ENCODE measurements around the gene TRIM67. TPM values are rescaled to one million over a fixed set of nuclear protein-coding genes. Genes with fewer than 3 reads are reported as not detected.
"Not testable (repeated sequence)": the region's sequence is repeated elsewhere in the genome, so short reads cannot be mapped to it uniquely, and the experiment has no call there.

Gene TRIM67
- total and polyA plus RNA-seq, 2 of the 4 experiments (the other 2 are of a cell fraction) = not detected

GRCh38 chr1:231127106-231127505 lies 34.8 kb upstream of the TRIM67 start:
- H3K9me3 ChIP-seq (ENCODE audit: control insufficient read depth, insufficient read depth, low read length); POLR2A ChIA-PET (ENCODE audit: unreplicated experiment); in situ Hi-C loops (cut with MboI; ENCODE audit: low sequenced_read_pairs); H2AK5ac ChIP-seq (ENCODE audit: low read depth, low read length); H4K5ac ChIP-seq (ENCODE audit: low read depth, low read length); H3K4ac ChIP-seq (ENCODE audit: low read depth, low read length); H3K23ac ChIP-seq (ENCODE audit: low read depth, low read length); H2AK9ac ChIP-seq (replicated peaks; ENCODE audit: low read depth, low read length, poor library complexity); H3K4me1 ChIP-seq (ENCODE audit: control insufficient read depth, insufficient read depth, low read length); intact Hi-C loops (cut with micrococcal nuclease); ATAC-seq (ENCODE audit: low read depth); H2BK120ac ChIP-seq (ENCODE audit: low read depth, low read length); H4K8ac ChIP-seq (ENCODE audit: low read depth in 2 of 2, low read length in 2 of 2); H3K9me1 ChIP-seq (ENCODE audit: insufficient read depth, low read length); H3K56ac ChIP-seq (ENCODE audit: extremely low read depth, insufficient read depth, low read length); H2AFZ ChIP-seq (replicated peaks; ENCODE audit: low read length, poor library complexity); H3K36me3 ChIP-seq (ENCODE audit: control insufficient read depth, insufficient read depth, low read length); H2BK5ac ChIP-seq (ENCODE audit: low read depth, low read length, poor library complexity, severe bottlenecking); H2BK20ac ChIP-seq (ENCODE audit: low read depth, low read length); dilution Hi-C loops (cut with HindIII; ENCODE audit: low sequenced_read_pairs, unreplicated experiment); H3K18ac ChIP-seq (ENCODE audit: low read depth, low read length); CTCF ChIA-PET; DNase-seq; BruUV-seq (replicated peaks); H3K79me1 ChIP-seq (ENCODE audit: low read depth in 1 of 2, low read length in 2 of 2); H3K4me2 ChIP-seq (ENCODE audit: low read depth, low read length); H3K9ac ChIP-seq (ENCODE audit: low read depth, low read length); H3K4me3 ChIP-seq (ENCODE audit: insufficient read depth, low read depth, low read length); H4K20me1 ChIP-seq (ENCODE audit: insufficient read depth, low read length); H2BK15ac ChIP-seq (ENCODE audit: low read depth, low read length); H3K27me3 ChIP-seq (ENCODE audit: control insufficient read depth, insufficient read depth, low read length); H3K27ac ChIP-seq (ENCODE audit: insufficient read depth, low read length); H3K14ac ChIP-seq (replicated peaks; ENCODE audit: low read depth, low read length); H4K91ac ChIP-seq (ENCODE audit: insufficient read depth, low read depth, low read length): not testable (repeated sequence)
- no CpG with 5 or more reads among the region's 6 CpGs for WGBS, 2 experiments (ENCODE audit: extremely low coverage in 2 of 2, insufficient read length in 1 of 2)

DNA sequence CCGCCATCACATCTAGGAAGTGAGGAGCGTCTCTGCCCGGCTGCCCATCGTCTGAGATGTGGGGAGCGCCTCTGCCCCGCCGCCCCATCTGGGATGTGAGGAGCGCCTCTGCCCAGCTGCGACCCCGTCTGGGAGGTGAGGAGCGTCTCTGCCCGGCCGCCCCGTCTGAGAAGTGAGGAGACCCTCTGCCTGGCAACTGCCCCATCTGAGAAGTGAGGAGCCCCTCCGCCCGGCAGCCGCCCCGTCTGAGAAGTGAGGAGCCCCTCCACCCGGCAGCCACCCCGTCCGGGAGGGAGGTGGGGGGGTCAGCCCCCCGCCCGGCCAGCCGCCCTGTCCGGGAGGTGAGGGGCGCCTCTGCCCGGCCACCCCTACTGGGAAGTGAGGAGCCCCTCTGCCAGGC lies 33.4 kb upstream of the TRIM67 start:
- H4K5ac ChIP-seq (ENCODE audit: low read depth, low read length); H2AFZ ChIP-seq (replicated peaks; ENCODE audit: low read length, poor library complexity); H2BK5ac ChIP-seq (ENCODE audit: low read depth, low read length, poor library complexity, severe bottlenecking); H3K4me2 ChIP-seq (ENCODE audit: low read depth, low read length); H2AK5ac ChIP-seq (ENCODE audit: low read depth, low read length); H4K91ac ChIP-seq (ENCODE audit: insufficient read depth, low read depth, low read length); H3K23ac ChIP-seq (ENCODE audit: low read depth, low read length); H3K9ac ChIP-seq (ENCODE audit: low read depth, low read length); H2BK15ac ChIP-seq (ENCODE audit: low read depth, low read length); ATAC-seq (ENCODE audit: low read depth); BruUV-seq (replicated peaks); H2BK120ac ChIP-seq (ENCODE audit: low read depth, low read length); in situ Hi-C loops (cut with MboI; ENCODE audit: low sequenced_read_pairs); H3K14ac ChIP-seq (replicated peaks; ENCODE audit: low read depth, low read length); POLR2A ChIA-PET (ENCODE audit: unreplicated experiment); H3K27me3 ChIP-seq (ENCODE audit: control insufficient read depth, insufficient read depth, low read length); H4K8ac ChIP-seq (ENCODE audit: low read depth in 2 of 2, low read length in 2 of 2); H4K20me1 ChIP-seq (ENCODE audit: insufficient read depth, low read length); H3K18ac ChIP-seq (ENCODE audit: low read depth, low read length); H2AK9ac ChIP-seq (replicated peaks; ENCODE audit: low read depth, low read length, poor library complexity); H3K27ac ChIP-seq (ENCODE audit: insufficient read depth, low read length); H3K79me1 ChIP-seq (ENCODE audit: low read depth in 1 of 2, low read length in 2 of 2); intact Hi-C loops (cut with micrococcal nuclease); H3K56ac ChIP-seq (ENCODE audit: extremely low read depth, insufficient read depth, low read length); H3K4ac ChIP-seq (ENCODE audit: low read depth, low read length); H3K36me3 ChIP-seq (ENCODE audit: control insufficient read depth, insufficient read depth, low read length); dilution Hi-C loops (cut with HindIII; ENCODE audit: low sequenced_read_pairs, unreplicated experiment); H3K9me1 ChIP-seq (ENCODE audit: insufficient read depth, low read length); H3K4me1 ChIP-seq (ENCODE audit: control insufficient read depth, insufficient read depth, low read length); H3K9me3 ChIP-seq (ENCODE audit: control insufficient read depth, insufficient read depth, low read length); DNase-seq; H2BK20ac ChIP-seq (ENCODE audit: low read depth, low read length); H3K4me3 ChIP-seq (ENCODE audit: insufficient read depth, low read depth, low read length): not testable (repeated sequence)
- no CpG with 5 or more reads among the region's 27 CpGs for WGBS, 2 experiments (ENCODE audit: extremely low coverage in 2 of 2, insufficient read length in 1 of 2)
- CTCF ChIA-PET = interaction anchor here (0.7 kb wide), 1 partner anchor 35 kb away, joined by 3 read pairs; no protein-coding TSS in a partner anchor

Data from IMR-90 (cell line).